Small intestine (tissue), 7 donors: ENCODE results near the gene LSM3. TPM values are rescaled to one million over a fixed set of nuclear protein-coding genes. Genes with fewer than 3 reads are reported as not detected.

Source experiments
- DNase-seq, 2 donors: peaks; one replicate each; pipeline versions ENCODE4 v3.0.0 to v3.0.0-alpha.2; 2013
- FAIRE-seq: peaks from 2 replicates; lab custom pipeline; 2012; peaks lifted over from hg19 to GRCh38; lab: Jason Lieb, UNC
- H3K27ac ChIP-seq, 3 donors: one replicate each; pipeline ENCODE4 v1.5.1; 2013; ENCODE audit warnings: low read length in 2 of 3, mild to moderate bottlenecking in 2 of 3, control low read depth in 1 of 3, inconsistent platforms in 1 of 3, low read depth in 1 of 3, moderate library complexity in 1 of 3
- H3K27me3 ChIP-seq, 3 donors: one replicate each; pipeline ENCODE4 v1.6.1; 2013; ENCODE audit warnings: low read length in 3 of 3, inconsistent platforms in 1 of 3; ENCODE audit not compliant: control insufficient read depth in 3 of 3, insufficient read depth in 3 of 3
- H3K36me3 ChIP-seq, 3 donors: one replicate each; pipeline ENCODE4 v1.6.1; 2013; ENCODE audit warnings: low read length in 3 of 3, inconsistent platforms in 1 of 3, low read depth in 1 of 3, mild to moderate bottlenecking in 1 of 3, moderate library complexity in 1 of 3; ENCODE audit not compliant: control insufficient read depth in 3 of 3, insufficient read depth in 2 of 3
- H3K4me1 ChIP-seq, 3 donors: one replicate each; pipeline ENCODE4 v1.6.1; 2013; ENCODE audit warnings: low read length in 2 of 3, inconsistent platforms in 1 of 3, low read depth in 1 of 3, mild to moderate bottlenecking in 1 of 3, moderate library complexity in 1 of 3; ENCODE audit not compliant: control insufficient read depth in 3 of 3, insufficient read depth in 2 of 3
- H3K4me3 ChIP-seq, 3 donors: one replicate each; pipeline ENCODE4 v1.5.1; 2013; ENCODE audit warnings: low read length in 3 of 3, control low read depth in 1 of 3, inconsistent platforms in 1 of 3, low read depth in 1 of 3, mild to moderate bottlenecking in 1 of 3, moderate library complexity in 1 of 3
- H3K9me3 ChIP-seq, 2 donors: one replicate each; pipeline ENCODE4 v1.6.1; 2013; ENCODE audit warnings: low read depth in 1 of 2, low read length in 1 of 2; ENCODE audit not compliant: control insufficient read depth in 2 of 2, insufficient read depth in 1 of 2
- WGBS, 3 donors: extraction: QIAGEN DNeasy Blood & Tissue Kit; methylation state at CpG; one replicate each; pipeline ENCODE4 v1.1.7; 2013; 5-methylcytosine and 5-hydroxymethylcytosine counted together
- polyA plus RNA-seq, 4 donors: library from polyadenylated mRNA; stranded (reverse) in 3 of 4; unstranded in 1 of 4; fragments of 200-250 nt in 3 of 4; fragments of 120-200 nt in 1 of 4; gene quantifications; one replicate each; pipeline versions ENCODE4 v1.2.1 to v1.2.3, GENCODE V29; 2013
- donor health status: healthy with polysubstance abuse.
- donor health status: control.
- donor health status: control.
- donor health status: Bipolar disorder and iron deficiency.
- donor health status: healthy.

LSM3 gene
- polyA plus RNA-seq, 4 donors = 12.2 to 18.4 (median 13.6) TPM

- FAIRE-seq (no peak), DNase-seq (no peak)
- Histone ChIP-seq H3K9me3 (no peaks in the 10 kb centered on the region), H3K4me1 (peaks cover 7 to 10% (median 9%) of the 10 kb centered on the region in 3 donors), H3K4me3 (no peak overlapping the region), H3K27ac (no peak overlapping the region), H3K36me3 (peaks cover 5 to 14% (median 7%) of the 10 kb centered on the region in 3 donors), H3K27me3 (no peaks in the 10 kb centered on the region)
- 97 to 100% (median 98%) methylated on average over 3 of the region's 3 CpGs for WGBS, 3 donors
Observed at GRCh38 chr3:14181253-14181652, 2.6 kb downstream of the LSM3 start.

GRCh38 chr3:14183015-14183577 is 4.5 kb downstream of the LSM3 start:
- H3K27ac ChIP-seq = no peak overlapping the region
- no peak overlapping the region for H3K4me3 ChIP-seq
- FAIRE-seq (no peak), DNase-seq (peak in 1 of 2 donors; percentile 25)
- peaks cover 4 to 5% (median 5%) of the 10 kb centered on the region in 3 donors for H3K4me1 ChIP-seq
- no peaks in the 10 kb centered on the region for H3K9me3 ChIP-seq
- 15 to 44% (median 35%) methylated on average over 2 of the region's 2 CpGs for WGBS, 3 donors
- no peaks in the 10 kb centered on the region for H3K27me3 ChIP-seq
- H3K36me3 ChIP-seq = peaks cover 7 to 18% (median 10%) of the 10 kb centered on the region in 3 donors

- Histone ChIP-seq H3K27me3 (no peaks in the 10 kb centered on the region), H3K27ac (no peak overlapping the region), H3K4me1 (peaks cover 0 to 2% (median 0%) of the 10 kb centered on the region in 3 donors), H3K4me3 (no peak overlapping the region), H3K36me3 (peaks cover 7 to 19% (median 10%) of the 10 kb centered on the region in 3 donors), H3K9me3 (no peaks in the 10 kb centered on the region)
- DNase-seq (no peak), FAIRE-seq (no peak)
- WGBS, 3 donors = 95 to 99% (median 96%) methylated on average over 5 of the region's 5 CpGs
Observed at GRCh38 chr3:14186854-14187458, 8.3 kb downstream of the LSM3 start.

GRCh38 chr3:14188041-14188754 is 9.6 kb downstream of the LSM3 start:
- FAIRE-seq = no peak
- Histone ChIP-seq H3K27me3 (no peaks in the 10 kb centered on the region), H3K36me3 (peaks cover 7 to 18% (median 7%) of the 10 kb centered on the region in 3 donors), H3K4me1 (no peaks in the 10 kb centered on the region), H3K9me3 (no peaks in the 10 kb centered on the region), H3K4me3 (no peak overlapping the region), H3K27ac (no peak overlapping the region)
- WGBS, 3 donors = 61 to 67% (median 62%) methylated on average over 4 of the region's 4 CpGs
- no peak for DNase-seq

- H3K4me3 ChIP-seq = no peak overlapping the region
- no peak overlapping the region for H3K27ac ChIP-seq
- FAIRE-seq (no peak), DNase-seq (no peak)
- 91 to 97% (median 96%) methylated on average over 4 of the region's 4 CpGs for WGBS, 3 donors
- no peaks in the 10 kb centered on the region for H3K27me3 ChIP-seq
- H3K4me1 ChIP-seq = no peaks in the 10 kb centered on the region
- H3K9me3 ChIP-seq = no peaks in the 10 kb centered on the region
- H3K36me3 ChIP-seq = peaks cover 0 to 18% (median 0%) of the 10 kb centered on the region in 3 donors
Observed at GRCh38 chr3:14194865-14195264, 16.2 kb downstream of the LSM3 start.

GRCh38 chr3:14199641-14200040 is 21.0 kb downstream of the LSM3 start:
- Histone ChIP-seq H3K4me1 (peaks cover 5 to 31% (median 9%) of the 10 kb centered on the region in 3 donors), H3K36me3 (peaks cover 0 to 18% (median 0%) of the 10 kb centered on the region in 3 donors), H3K4me3 (no peak overlapping the region), H3K9me3 (no peaks in the 10 kb centered on the region), H3K27ac (no peak overlapping the region), H3K27me3 (no peaks in the 10 kb centered on the region)
- DNase-seq (no peak), FAIRE-seq (no peak)
- 81 to 88% (median 85%) methylated on average over 4 of the region's 4 CpGs for WGBS, 3 donors

GRCh38 chr3:14200276-14200675 is 21.7 kb downstream of the LSM3 start:
- WGBS, 3 donors = 79 to 82% (median 79%) methylated on average over 4 of the region's 4 CpGs
- peaks cover 0 to 18% (median 0%) of the 10 kb centered on the region in 3 donors for H3K36me3 ChIP-seq
- H3K4me3 ChIP-seq = no peak overlapping the region
- FAIRE-seq = no peak
- H3K4me1 ChIP-seq = peaks cover 5 to 36% (median 9%) of the 10 kb centered on the region in 3 donors
- H3K27me3 ChIP-seq = no peaks in the 10 kb centered on the region
- DNase-seq = no peak
- H3K27ac ChIP-seq = no peak overlapping the region
- no peaks in the 10 kb centered on the region for H3K9me3 ChIP-seq

GRCh38 chr3:14200841-14201240 is 22.2 kb downstream of the LSM3 start:
- H3K36me3 ChIP-seq = peaks cover 0 to 16% (median 0%) of the 10 kb centered on the region in 3 donors
- H3K9me3 ChIP-seq = no peaks in the 10 kb centered on the region
- FAIRE-seq = no peak
- no peak overlapping the region for H3K27ac ChIP-seq
- WGBS, 3 donors = 80 to 84% (median 82%) methylated on average over 4 of the region's 4 CpGs
- H3K4me3 ChIP-seq = no peak overlapping the region
- H3K27me3 ChIP-seq = no peaks in the 10 kb centered on the region
- peaks cover 5 to 36% (median 9%) of the 10 kb centered on the region in 3 donors for H3K4me1 ChIP-seq
- no peak for DNase-seq
